GM21528 (cell line): ENCODE results near the gene CCNB1IP1.
"Not testable (repeated sequence)": the region's sequence is repeated elsewhere in the genome, so short reads cannot be mapped to it uniquely, and the experiment has no call there.

Experiments
- ATAC-seq: cut with Tn5 transposase; IDR thresholded peaks from one replicate; pipeline ENCODE4 v1.9.1; 2021; ENCODE audit warnings: mild to moderate bottlenecking, moderate library complexity; ENCODE audit not compliant: unreplicated experiment, low FRiP score

CCNB1IP1 gene, protein sequence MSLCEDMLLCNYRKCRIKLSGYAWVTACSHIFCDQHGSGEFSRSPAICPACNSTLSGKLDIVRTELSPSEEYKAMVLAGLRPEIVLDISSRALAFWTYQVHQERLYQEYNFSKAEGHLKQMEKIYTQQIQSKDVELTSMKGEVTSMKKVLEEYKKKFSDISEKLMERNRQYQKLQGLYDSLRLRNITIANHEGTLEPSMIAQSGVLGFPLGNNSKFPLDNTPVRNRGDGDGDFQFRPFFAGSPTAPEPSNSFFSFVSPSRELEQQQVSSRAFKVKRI

DNA sequence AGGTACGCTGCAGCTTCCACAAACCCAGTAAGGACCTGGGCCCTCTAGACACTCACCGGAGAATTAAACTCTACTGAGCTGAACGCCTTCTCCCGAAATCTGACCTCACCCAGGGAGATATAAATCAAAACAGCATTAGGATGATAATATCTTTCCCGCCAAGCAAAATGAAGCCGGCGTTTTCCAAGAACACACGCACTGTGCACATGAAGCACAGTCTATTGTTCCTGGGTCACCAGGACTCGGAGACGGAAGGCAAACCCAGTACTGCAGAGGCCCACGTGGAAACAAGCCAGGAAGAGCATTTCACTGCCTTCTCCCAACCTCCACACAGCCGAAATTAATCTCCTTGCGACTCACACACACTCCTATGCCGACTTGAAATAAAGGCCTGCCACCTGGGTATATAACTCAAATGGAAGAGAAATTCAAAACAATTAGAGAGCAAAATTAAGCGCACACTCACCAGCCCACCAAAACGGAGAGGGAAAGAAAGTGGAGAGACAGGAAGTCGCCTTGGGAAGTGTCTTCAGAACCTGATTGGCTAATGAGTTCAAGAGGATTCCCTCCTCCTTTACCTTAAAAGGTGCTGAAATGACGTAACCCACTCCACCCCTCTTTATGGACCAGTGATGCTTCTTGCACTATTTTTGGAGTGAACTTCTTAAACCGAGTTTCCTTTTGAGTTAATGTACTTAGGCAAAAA lies at the start of gene CCNB1IP1:
Gene CCNB1IP1 (minus strand): TSS at position 492 of the 706 bp plus-strand sequence. CDS start 16,756 bp downstream, outside the sequence.
- peak; percentile 93 for ATAC-seq

DNA sequence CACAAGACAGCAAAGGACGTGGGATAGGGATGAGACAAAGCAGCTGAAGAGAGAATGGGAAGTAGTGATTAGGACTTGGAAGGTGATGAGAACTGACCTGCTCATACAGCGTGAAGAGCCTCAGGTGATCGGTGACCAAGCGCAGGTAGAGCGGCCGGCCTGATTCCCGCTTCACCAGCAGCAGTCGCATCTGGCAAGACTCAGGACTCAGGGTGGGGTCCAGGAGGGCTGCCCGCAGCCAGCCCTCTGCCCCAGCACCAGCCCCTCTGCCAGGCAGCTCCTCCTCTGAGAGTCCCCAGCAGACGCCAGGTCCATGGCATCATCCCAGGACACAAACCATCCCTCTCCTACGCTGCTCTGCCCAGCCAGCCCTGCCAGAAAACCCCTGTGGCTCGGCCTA lies 49.4 kb upstream of the CCNB1IP1 start:
- no peak for ATAC-seq

DNA sequence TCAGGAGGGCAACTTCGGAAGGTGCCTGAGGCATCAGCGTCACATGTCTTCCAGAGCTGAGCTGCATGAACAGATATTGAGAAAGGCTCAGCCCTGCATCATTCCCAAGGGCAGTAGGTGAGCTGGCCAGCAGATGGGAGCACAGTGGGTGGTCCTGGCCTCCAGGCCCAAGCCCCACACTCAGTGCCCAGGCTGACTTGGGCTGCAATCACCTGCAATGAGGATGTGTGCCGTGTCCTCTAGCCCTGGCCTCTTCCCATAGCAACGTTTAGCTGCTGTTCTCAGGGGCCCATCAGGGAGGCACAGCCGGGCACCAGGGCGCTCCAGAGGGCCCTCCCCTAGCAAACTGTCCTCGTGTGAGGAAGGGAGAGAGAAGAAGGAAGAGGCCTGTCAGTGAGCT lies 48.3 kb upstream of the CCNB1IP1 start:
- ATAC-seq = no peak

DNA sequence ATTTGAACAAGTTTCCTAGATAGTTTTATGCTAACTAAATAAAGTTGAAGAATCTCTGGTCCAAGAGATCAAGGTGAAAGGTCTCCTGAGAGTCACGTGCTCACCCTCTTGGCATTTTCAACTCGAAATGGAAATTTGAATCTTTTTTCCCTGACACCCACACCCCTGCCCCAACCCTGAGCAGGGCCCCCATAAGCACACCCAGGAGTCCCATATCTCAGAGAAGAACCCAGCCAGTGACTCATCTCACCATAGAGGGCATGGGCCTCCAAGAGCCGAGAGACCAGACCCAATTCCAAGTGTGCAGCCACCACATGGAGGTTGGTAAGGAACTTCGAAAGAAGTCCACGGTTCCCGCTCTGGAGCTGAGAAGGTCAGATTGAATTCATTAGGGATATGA lies 47.6 kb upstream of the CCNB1IP1 start:
- ATAC-seq = no peak

DNA sequence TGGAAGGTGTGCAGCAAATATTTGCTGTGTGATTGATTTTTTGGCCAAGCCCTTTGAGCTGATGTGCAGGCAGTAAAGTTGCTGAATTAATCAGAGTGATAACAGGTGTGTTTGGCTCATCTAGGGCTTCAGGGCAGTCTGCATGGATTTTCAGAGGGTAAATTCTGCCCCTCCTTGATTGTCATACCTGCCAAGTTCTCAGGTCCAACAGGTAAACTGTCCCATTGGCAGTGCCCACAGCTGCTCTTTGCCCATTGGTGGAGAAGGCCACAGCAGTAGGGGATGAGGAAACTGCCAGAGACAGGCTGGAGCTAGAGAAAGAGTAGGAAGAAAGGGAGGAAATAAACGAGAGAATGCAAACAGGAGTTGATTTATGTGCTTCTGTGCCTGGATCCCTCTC lies 46.7 kb upstream of the CCNB1IP1 start:
- ATAC-seq = no peak

DNA sequence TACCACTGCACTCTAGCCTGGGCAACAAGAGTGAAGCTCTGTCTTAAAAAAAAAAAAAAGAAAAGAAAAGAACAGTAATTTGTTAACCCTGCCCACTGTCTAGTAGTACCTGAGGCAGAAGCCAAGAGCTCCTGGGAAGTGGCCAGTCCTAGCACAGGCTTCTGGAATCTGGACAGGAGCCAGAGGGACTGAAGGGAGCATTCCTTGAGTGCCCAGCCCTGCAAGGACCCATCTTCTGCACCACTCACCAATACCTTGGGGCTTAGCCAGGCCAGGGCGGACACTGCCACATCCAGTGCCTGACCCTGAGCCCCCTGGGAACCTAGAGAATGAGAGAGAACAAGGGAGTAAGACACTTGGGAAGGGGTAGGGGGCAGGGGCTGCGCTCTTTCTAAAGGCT lies 44.1 kb upstream of the CCNB1IP1 start:
- no peak for ATAC-seq

DNA sequence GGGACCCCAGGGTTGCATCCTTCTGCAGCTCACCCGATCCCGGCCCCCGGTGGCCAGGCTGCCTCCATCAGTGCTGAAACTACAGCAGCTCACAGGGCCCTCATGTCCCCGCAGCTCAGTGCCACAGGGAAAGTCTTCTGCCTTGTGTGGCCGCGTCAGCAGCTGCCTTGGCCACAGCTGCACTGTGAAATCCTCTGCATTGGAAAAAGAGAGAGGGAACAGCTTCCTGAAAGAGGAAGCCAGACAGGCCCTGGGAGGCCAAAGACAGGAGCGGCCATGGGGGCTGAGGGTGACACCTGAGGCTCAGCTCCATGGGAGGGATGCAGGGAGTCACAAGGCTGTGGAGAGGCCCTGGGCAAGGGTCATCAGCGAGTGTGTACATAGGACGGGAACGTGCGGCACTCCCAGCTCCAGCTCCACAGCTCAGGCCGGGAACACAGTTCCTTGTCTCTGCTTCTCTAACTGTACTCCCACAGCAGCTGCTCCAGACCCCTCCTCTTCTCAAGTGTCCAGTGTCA lies 43.1 kb upstream of the CCNB1IP1 start:
- ATAC-seq = no peak

DNA sequence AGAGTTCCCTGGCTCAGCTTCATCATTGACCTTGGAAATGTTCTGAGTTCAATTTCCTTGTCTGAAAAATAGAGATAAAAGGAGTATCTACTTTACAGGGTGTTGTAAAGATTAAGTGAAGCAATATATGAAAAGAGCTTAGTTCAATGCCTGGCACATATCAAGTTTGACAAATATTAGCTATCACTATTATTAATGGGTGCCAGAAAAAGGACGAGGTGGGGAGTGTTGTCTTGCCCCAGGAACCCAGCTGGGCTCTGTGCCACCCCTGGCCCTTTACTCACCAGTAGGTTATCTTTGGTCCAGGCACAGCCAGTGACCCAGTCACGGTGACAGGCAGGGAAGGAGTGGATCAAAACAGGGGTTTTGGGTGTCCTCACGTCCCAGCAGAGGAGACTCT lies 42.4 kb upstream of the CCNB1IP1 start:
- ATAC-seq = no peak

DNA sequence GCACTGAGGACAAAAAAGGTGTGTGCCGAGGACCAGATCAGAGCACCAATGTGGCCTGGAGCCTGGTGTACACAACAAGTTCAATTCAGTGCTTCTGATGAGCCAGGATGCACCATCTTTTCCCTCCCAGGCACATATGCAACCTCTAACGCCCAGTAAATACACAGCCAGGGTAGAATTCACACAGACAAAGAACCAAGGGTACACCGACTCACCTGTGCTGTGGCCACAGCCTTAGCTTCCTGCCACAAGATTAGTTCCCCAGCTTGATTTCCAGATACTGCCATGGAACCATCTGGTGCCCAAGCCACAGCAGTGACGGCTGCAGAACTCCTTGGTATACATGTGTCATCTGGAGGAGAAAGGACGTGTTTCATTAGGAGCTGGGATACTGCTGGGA lies 39.7 kb upstream of the CCNB1IP1 start:
- no peak for ATAC-seq

DNA sequence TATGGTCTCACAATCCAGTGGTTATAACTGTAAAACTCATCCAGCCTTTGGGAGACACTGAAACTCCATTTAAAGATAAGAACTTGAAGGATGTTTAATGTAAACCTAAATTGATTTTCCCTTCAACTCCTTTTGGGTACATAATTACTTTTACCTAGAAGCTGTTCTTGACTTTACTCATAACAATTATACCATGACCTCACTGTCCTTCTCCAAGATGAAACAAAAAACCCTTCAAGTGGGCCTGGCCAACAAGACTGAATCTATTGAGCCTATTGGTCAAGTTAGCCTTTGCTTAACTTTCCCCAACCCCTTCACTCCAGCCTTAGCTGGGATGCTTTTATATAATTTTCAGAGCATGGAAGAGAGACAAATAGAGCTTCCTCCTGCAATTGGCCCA lies 32.8 kb upstream of the CCNB1IP1 start:
- no peak for ATAC-seq

DNA sequence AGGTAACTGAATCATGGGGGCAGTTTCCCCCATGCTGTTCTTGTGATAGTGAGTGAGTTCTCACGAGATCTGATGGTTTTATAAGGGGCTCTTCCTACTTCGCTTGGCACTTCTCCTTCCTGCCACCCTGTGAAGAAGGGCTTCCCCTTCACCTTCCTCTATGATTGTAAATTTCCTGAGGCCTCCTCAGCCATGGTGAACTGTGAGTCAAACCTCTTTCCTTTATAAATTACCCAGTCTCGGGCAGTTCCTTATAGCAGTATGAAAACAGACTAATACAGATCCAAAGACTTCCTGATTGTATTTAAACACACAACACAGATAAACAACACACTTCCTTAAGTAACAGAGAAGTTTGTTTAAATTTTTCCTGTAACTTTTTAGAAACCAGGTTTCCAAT lies 25.4 kb upstream of the CCNB1IP1 start:
- ATAC-seq = not testable (repeated sequence)

DNA sequence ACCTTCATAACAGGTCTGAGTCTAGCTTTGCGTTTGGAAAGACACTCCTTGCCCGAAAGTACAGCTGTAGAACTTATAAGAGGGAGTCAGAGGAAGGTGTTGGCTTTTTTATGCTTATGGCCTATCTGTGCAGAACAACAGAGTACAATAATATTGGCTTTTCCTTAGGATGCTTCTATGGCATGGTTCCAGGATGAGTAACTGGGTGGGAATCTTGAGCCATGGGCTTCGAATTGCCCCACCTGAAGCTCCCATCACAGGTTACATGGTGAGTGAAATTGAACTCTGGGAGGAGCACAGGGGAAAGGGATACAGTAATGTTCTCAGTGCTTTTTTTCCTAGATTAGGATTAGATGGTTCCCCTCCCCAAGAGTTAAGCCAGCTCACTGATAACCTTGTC lies 23.3 kb upstream of the CCNB1IP1 start:
- ATAC-seq = no peak

DNA sequence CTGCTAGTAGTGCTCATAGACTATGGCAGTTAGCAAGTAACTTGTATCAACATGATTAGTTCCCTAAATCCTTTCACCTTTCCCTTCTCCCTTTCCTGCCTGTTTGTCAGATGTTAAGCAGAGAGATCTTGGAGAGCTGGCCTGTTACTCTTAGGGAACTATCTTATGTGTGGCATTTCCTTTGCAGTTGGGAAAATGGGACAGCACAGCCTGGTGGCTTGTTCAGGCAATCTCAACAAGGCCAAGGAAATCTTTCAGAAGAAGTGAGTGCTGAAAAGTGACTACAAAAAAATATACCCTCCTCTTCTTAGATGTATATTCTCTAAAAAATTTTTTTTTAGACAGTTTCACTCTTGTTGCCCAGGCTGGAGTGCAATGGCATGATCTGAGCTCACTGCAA lies 17.8 kb upstream of the CCNB1IP1 start:
- ATAC-seq = no peak

DNA sequence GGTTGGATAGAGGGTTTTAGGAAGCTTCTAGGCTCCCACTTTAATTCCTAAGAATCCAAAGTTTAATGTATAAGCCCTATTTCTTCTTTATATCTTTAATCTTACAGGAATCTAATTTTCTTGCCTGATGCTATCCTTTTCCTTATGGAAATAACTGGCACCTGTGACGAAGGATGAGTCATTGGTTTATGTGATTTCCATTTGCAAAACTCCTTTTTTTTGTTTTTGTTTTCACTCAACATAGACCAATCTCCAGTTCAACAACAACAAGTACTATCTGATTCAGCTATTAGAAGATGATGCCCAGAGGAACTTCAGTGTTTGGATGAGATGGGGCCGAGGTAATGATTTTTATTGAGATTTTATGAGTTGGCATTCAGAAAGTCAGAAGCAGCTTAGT lies 17.2 kb upstream of the CCNB1IP1 start:
- ATAC-seq = no peak

DNA sequence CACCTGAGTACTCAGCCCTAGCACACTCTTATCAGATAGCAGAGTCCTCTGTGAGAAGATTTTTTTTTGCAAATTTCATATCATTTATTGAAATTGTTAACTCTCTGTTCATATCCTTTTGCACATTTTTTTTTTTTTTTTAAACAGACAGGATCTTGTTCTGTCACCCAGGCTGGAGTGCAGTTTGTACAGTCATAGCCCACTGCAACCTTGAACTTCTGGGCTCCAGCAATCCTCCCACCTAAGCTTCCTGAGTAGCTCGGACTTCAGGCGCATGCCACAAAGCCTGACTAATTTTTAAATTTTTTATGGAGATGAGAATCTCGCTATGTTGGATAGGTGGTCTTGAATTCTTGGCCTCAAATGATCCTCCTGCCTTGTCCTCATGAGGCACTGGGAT lies 14.7 kb upstream of the CCNB1IP1 start:
- ATAC-seq = no peak

DNA sequence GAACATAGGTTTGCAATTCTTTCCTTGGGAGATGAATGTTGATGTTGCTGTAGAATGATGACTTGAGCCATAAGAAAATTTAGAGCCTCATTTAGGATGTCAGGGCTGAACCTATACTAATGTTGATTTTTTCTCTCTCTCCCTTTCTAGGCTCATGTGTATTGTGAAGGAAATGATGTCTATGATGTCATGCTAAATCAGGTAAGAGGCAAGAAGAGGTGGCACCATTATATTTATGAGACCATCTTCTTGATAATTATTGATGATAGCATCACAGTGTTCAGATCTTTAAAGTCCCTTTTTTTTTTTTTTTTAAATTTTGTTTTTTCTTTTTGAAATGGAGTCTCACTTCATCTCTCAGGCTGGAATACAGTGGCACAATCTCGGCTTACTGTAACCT lies 13.6 kb upstream of the CCNB1IP1 start:
- ATAC-seq = no peak

DNA sequence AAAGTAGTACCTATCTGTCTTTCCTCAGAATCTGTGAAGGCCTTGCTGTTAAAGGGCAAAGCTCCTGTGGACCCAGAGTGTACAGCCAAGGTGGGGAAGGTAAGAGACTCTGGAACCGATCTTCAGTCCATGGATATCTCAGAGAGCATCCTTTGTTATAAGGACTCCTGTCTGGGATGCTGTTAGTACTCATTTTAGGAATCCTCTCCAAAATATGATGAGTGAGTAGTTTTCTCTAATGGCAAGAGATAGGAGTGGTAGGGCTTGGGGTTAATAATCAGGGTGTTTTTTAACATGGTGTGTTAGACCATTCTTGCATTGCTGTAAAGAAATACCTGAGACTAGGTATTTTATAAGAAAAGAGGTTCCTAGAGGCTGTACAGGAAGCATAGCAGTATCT lies 12.3 kb upstream of the CCNB1IP1 start:
- ATAC-seq = no peak

DNA sequence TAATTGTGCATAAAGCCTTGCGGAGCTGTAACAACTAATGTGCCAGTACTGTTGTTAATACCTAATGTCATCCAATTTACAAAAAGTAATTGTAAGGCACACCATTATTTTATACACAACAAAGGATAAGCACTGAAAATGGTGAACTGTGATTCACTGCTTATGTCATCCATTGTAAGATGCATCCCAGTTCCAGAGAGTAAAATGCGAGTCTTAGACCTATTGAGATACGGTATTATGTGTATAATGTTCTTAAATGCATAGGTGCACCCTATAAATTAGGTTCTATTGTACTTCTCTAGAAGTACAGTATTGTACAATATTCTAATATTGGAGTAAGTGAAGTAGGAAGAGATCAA lies 10.8 kb upstream of the CCNB1IP1 start:
- no peak for ATAC-seq

DNA sequence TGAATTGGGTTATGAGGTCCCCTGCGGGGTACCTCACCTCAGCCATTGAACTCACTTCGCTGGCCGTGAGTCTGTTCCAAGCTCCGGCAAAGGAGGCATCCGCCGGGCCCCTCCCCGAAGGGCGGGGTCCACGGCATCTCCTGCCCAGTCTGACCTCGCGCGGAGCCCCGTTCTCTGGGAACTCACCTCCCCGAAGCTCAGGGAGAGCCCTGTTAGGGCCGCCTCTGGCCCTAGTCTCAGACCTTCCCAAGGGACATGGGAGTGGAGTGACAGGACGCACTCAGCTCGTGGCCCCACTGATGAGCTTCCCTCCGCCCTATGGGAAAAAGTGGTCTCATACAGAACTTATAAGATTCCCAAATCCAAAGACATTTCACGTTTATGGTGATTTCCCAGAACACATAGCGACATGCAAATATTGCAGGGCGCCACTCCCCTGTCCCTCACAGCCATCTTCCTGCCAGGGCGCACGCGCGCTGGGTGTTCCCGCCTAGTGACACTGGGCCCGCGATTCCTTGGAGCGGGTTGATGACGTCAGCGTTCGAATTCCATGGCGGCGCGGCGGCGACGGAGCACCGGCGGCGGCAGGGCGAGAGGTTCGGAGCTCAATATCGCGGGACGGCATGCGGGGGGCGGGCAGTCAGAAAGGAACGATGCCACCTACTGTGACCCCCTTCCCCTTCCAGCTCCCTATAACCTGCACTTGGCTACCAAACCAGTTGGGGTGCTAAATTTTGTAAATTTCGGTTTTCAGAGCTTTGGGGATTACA lies 10.2 kb upstream of the CCNB1IP1 start, which contains the start of gene PARP2:
Gene PARP2 (plus strand): TSS at position 544 of the 770 bp plus-strand sequence. CDS start 7 bp downstream, at position 551.
- peak; percentile 92 for ATAC-seq

DNA sequence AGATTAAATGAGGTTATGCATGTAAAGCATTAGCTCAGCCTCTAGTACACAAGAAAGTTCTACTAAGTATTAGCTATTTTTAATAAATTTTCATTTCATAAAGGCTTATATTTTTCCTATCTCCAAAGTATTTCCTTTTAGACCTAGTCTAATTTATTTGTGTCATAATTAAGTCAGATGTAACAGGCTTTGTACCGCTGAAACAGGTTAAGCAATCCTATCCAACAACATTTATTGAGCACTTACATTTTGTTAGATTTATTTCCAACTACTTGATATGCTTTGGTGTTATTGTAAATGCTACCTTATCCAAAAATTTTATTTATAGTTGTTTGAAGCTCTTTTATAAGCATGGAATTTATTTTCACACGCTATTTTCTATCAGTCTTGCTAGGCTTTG lies 8.6 kb upstream of the CCNB1IP1 start:
- ATAC-seq = no peak

DNA sequence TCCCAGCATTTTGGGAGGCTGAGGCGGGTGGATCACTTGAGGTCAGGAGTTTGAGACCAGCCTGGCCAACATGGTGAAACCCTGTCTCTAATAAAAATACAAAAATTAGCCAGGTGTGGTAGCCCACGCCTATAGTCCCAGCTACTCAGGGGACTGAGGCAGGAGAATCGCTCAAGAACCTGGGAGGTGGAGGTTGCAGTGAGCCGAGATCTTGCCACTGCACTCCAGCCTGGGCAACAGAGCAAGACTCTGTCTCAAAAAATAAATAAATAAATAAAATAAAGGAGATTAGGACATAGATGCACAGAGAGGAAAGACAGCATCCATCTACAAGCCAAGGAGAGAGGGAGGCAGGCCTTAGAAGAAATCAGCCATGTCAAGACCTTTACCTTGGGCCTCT lies 8.0 kb upstream of the CCNB1IP1 start:
- not testable (repeated sequence) for ATAC-seq
